HG03135 (cell line): ENCODE measurements around the gene TRDN.
"Not testable (repeated sequence)": the region's sequence is repeated elsewhere in the genome, so short reads cannot be mapped to it uniquely, and the experiment has no call there.

Source experiments
- ATAC-seq: cut with Tn5 transposase; IDR thresholded peaks from one replicate; pipeline ENCODE4 v1.9.1; 2021; ENCODE audit warnings: mild to moderate bottlenecking, moderate library complexity; ENCODE audit not compliant: unreplicated experiment

TRDN gene

DNA sequence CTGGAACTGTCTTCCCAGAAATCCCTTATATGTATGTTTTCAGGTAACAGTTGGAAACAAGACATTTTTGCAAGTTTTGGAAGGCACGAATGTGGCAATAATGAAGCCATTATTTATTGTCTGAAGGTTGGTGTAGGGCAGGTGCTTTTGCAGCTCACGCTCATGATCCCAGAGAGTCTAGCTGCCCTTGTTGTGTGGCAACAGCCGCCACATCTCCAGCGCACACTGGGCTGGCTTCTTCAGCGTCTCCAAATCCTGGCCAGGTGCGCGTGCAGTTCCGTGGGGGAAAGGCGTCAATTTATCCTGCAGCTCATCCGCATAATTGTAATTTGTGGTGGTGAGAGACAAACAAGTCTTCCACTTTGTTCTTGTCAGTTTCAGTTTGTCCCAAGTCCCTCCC is 71.2 kb downstream of the TRDN start:
- no peak for ATAC-seq

GRCh38 chr6:123564361-123564760 is 72.4 kb downstream of the TRDN start:
- no peak for ATAC-seq

- no peak for ATAC-seq
Observed at GRCh38 chr6:123562677-123563076, 74.1 kb downstream of the TRDN start.

GRCh38 chr6:123562264-123562663 is 74.5 kb downstream of the TRDN start:
- no peak for ATAC-seq

GRCh38 chr6:123559816-123560215 is 76.9 kb downstream of the TRDN start:
- not testable (repeated sequence) for ATAC-seq

- ATAC-seq = not testable (repeated sequence)
Observed at GRCh38 chr6:123557474-123557873, 79.3 kb downstream of the TRDN start.

DNA sequence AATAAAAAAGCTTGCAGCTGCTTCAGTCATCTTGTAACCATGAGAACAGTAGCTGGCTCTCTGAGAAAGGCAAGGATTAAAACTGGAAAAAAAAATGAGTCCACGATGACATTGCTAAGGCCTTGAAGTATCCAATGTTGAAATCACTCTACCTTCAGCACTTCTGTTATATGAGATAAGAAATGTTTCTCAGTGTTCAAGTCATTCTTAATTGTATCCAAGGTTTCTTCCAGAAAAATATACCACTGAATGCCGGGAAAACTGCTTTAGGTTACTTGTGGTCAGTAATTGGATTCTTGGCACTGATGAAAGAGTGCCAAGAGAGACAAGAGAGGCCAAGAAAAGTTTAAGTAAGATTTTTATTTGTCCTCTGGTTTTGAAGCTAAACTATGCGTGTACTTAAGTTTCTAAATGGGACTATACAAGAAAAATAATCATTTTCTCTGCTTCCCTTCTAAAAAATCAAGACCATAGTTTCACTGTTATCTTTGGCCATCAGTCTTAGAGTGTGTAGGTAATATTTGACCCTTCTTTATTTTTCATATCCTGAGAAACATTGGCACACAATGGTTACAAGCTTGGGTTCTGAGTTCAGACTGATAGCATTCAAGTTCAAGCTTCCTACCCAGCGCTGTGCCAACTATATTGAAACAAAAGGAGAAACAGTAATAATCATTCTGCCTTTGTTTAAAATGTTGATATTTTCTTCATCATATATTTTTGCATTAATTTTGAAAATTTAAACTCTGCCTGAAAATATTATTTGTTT is 84.6 kb downstream of the TRDN start:
- ATAC-seq = no peak

DNA sequence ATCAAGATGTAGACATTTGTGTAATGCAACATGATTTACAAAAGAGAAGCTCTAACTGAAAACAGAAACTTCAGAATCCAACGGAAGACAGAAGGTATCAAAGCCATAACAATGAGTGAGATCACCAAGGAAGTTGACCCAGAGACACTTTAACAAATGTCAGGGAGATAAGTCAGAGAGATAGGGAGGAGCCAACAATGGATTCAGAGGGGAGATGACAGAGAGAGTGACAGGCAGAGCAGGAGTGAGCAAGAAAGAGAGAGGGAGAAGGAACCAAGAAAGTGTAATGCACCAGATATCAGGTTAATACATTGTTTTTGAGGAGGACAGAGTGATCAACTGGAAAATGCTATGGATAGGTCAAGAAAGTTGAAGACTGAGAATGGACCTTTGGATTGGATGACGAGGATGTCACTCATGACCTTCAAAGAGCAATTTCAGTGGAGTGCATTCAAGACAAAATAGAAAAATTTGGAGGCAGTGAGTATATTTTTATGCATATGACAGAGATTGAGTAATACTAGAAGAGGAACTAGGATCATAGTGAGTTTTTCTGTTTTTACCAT is 86.6 kb downstream of the TRDN start:
- ATAC-seq = no peak

- ATAC-seq = no peak
Observed at GRCh38 chr6:123549476-123549875, 87.3 kb downstream of the TRDN start.

DNA sequence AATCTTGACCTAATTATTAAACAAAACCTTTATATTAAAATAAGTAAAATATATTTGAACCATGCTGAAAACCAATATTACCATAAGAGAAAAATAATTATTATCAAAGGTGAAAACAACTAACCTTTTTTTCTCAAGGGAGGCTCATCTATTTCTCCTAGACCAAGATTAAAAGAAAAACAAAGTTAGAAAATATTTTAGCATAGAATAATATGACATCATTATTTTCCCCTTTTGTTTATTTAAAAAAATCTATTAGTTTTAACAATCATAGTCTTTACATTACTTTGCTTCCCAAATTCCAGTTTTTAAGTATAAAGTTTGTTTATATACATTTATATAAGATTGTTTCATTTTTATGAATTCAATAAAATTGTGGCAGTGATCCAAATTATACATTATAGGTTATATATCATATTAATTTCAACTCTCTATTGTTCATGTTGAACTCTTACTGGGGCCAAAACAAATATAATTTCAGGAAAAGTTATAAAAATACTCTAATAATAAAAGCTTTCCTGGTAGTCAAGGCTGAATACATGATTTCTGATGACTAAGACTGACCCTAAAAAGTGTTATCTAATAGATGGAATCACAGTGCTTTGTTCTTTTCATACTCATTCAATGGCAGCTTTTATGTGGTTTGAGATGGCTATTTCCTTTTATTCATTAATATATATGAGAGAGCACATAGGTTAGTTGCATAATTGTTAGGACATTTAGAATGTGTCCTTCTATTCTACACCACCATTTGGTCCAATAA is 89.4 kb downstream of the TRDN start:
- no peak for ATAC-seq

DNA sequence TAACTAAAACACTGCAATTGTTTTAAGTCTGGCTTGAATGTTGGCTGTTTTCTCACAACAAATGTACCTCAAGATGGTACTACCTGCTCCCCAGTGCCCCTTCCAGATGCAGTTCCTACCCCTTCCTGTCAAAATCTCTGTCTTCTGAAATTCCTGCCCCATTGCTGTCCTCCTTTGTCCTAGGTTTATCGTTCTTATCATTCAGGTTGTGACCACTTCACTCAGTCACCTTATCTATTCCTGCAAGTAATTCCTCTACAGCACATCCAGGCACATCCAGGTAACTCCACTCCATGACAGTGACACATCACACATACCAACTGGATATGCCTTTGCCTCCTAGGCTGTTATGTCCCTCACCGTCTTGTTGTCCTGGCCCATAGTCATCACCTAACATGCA is 90.2 kb downstream of the TRDN start:
- ATAC-seq = no peak

- no peak for ATAC-seq
Observed at GRCh38 chr6:123541462-123541861, 95.3 kb downstream of the TRDN start.

DNA sequence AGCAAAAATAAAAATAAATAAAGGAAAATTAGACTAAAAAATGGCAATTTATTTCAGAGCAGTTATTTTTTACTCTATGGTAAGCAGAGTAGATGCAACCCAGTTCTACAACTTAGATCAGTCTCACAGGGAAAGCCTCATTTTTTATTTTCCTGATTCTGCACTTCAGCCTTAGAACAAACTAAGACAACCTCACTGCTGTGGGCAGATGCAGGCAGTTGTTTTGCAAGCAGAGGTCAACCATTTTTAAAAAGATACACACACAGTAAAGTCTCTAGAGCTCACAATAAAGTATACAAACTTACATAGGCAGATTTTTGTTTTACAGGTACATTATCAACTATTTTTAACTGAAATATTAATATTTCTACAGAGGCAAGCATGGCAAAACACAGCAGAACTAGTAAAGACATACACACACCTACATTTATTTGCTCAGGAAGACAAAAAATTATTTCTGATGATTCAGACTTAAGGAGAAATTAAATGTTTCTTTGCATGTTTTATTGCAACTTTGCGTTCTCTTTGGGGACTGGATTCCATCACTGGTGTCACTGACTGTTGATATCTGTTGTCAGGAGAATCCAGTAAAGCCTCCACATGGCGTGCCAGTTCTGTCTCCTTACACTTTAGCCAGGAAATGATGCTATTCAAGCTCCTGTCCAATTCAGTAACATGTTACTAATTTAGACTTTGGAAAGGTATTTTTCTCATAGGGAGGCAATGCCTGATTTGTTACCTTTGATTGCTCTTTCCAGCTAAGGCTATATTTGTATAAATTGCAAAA is 102.7 kb downstream of the TRDN start:
- no peak for ATAC-seq

- no peak for ATAC-seq
Observed at GRCh38 chr6:123529843-123530242, 106.9 kb downstream of the TRDN start.

DNA sequence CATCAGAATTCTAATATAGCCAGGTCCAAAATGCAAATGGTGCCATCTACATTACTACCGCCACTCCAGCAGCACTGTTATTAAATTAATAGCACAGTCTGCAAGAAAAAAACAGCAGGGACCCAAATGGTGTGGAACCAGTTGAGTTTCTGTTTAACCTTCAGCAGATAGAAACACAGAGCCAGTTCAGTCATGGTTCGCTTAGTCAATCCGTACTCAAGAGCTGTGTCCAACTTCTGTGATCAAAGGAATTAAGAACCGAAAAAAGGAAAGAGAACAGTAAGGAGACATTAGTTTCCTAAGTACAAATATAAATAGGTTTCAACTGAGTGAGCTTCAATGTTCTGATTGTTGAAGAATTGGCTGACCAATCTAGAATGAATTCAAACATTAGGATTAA is 107.7 kb downstream of the TRDN start:
- ATAC-seq = no peak

DNA sequence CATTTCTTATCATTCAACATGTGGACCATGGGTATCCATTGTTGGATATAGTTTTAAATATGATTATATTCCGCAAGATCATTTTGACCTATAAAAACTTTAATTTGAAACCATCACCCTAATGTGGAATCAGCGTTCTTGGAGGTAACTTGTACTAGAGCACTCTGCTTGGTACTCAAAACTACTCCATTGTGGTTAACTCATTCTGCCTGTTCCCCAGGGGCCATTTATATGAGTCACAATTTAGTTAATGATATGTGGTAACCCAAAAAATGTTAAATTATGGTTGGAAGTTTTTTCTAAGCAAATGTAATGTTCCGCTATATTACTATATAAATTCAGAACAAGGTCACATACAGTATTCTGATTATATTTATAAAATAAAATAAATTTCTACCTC is 109.3 kb downstream of the TRDN start:
- ATAC-seq = no peak

DNA sequence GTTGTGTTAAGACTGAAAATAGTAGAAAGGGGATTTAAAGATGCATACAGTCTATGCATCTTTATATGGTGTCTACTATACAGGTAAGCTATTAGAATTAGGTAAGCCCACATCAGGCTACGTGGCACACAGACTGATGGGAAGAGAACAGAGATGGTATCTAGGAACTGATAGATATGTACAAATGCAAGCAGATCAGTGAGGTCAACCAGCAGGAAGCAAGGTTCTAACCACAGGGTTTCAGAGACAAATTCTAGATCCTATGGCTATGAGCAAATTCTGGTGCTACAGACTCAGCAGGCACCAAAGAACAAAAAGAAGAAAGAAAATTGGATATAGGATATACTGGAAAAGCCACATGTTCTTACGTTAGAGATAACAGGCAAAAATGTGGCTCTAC is 110.6 kb downstream of the TRDN start:
- no peak for ATAC-seq

DNA sequence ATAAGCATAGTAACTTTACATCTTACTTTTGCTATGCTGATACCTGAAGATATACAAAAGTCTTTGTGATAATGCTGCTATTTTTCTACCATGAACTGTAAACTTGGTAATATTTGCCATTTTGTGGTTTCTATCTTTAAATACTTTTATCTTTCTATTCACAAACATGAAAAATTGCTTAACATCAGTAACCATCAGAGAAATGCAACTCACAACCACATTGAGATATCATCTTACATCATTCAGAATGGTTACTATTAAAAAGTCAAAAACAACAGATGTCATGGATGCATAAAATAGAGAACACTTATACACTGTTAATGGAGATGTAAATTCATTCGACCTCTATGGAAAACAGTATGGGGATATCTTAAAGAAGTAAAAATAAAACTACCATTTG is 112.0 kb downstream of the TRDN start:
- no peak for ATAC-seq

GRCh38 chr6:123520217-123520616 is 116.5 kb downstream of the TRDN start:
- ATAC-seq = no peak

DNA sequence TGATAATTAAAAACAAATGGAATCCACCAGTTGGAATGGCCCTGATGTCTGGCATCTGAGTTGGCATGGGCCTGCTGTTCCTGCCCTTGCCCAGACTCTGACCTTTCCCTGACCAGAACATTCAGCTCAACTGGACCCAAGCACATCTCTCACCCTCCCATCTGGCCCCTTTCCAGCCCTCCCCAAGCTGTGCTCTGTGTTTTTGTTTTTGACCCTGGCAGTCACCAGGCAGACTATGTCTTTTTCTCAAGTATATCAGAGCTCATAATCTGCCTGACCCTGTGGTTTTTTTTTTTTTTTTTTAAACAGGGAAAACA is 117.6 kb downstream of the TRDN start:
- no peak for ATAC-seq

DNA sequence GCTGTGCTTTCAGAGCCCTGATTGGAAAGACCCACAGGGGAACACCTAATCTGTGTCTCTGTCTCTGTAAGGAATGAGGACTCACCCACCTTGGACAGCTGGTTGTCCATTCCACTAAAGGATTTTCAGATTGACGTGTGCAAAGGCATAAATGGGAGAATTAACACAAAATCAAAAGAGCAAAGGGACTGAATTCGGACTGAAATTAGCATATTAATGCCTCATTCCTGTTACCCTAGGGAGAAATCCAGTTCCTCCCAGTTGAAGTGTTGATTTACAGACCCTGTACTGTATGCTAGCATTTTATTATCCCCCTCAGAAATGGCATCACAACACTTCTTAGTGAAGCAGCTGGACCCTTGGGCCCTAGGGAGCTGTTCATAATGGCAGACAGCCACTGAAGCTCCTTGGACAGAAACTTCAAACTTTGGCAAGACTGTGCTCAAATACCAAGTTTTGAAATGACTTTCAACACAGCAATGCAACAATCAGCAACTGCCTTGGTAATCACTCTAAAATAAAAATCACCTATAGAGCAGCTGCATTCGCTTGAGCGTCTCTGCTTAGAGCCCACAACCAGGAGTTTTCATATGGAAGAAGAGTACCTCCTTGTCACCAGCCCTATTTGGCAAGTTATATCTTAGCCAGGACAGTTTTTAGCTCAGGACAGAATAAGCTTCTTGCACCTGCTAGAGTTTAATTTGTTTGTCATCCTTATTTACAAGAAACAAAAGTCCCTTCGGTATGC is 118.1 kb downstream of the TRDN start:
- no peak for ATAC-seq
